NOMO-1 treated with dmso at 0.1 percent for 144 hours (cell line): ENCODE results near the gene VTI1A.

Experiments
- DNase-seq: peaks from one replicate; lab custom pipeline; 2025; ENCODE audit not compliant: unreplicated experiment; lab: John Stamatoyannopoulos, UW

The VTI1A gene

DNA sequence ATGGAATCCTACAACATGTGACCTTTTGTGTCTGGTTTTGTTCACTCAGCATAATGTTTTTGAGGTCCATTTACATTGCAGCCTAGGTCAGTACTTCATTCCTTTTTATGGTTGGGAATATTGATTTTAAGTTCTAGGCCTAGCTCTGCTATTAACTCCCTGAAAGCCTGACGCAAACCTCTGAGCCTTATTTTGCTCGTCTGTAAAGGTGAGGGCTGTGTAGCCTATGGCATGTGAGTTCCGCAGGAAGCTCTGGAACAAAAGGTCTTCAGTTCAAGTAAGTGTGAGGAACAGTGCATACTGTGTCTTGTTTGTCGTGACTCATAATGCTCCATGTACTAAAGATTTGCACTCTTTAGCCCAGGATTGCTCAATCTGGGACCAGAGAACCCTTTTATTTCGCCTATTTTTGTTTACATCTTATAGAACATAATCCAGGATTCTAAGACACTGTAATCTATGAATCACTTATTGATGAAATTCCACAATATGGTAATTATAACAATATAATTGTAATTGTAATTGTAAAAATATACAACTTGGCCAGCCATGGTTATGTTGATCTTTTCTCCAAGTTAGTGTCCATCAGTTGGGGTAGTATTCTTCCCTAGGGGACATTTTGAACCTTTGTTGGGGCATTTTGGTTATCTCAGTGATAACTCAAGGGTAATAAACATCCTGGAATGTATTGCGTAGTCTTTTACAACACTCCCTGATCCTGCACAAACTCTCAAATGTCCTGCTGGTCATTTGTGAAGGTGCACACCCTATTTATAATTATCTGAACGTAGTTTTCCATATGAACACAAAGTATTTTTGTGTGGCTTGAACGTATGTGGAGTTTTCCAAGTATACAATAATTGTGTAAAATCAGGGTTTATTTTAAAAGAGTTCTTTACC, 184.7 kb downstream of the VTI1A start:
- no peak for DNase-seq

GRCh38 chr10:112634096-112634830, 187.2 kb downstream of the VTI1A start:
- DNase-seq, result no peak

- DNase-seq, result no peak
Observed at GRCh38 chr10:112637901-112638300, 190.9 kb downstream of the VTI1A start.

DNA sequence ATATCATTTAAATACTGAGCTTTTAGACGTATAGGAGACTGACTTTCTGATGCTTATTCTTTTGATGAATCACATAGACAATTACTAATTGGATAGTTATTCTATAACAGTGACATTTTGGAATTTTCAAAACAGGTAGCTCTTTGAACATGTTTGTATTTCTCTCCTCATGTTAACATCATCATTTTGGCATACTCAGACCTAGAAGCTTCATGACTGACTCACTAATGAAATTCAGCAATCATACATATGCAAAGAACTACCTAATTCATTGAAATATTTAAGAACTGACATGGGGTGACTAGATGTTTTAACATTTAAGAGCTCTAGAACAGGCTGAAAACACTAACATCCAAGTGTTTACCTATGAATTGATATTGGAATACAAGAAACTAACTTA, 192.3 kb downstream of the VTI1A start:
- DNase-seq, result no peak

DNA sequence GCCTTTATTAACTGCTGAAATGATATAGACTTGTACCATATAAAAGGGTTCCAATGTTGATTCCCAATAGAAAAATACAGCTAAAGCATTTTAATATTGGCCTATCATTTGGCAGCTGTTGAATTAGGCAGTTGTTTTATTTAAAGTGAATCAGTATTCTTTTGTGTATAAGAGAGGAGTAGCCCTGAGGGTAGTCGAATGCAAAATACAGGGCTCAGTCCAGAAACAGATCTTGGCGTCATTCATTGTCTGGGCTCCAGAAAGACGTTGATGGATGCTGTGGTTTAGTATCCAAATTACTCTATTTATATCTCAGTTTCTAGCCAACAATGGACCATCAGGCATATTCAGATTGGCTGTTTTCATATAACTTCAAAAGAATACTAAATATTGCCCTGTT, 193.6 kb downstream of the VTI1A start:
- DNase-seq, result no peak

- DNase-seq, result no peak
Observed at GRCh38 chr10:112643600-112644264, 196.7 kb downstream of the VTI1A start.

DNA sequence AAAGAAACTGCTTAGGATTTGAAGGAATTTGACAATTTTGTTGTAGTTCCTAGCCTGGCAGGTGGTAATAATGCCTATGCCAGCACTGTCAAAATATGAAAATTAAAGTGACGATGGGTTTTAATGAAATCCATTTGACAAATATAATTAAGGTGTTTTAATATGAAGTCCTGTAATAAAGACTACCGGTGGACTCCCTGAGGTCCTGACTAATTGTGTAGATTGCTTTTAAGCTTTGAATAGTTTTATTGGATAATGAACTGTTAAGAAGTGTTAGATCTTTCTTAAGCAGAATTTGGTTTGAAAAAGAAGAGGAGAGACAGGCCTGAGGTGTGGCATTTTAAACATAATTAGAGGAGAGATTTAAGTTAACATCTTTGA, 197.2 kb downstream of the VTI1A start:
- no peak for DNase-seq

GRCh38 chr10:112649006-112649821, 202.2 kb downstream of the VTI1A start:
- no peak for DNase-seq

- DNase-seq, result no peak
Observed at GRCh38 chr10:112649822-112650152, 202.8 kb downstream of the VTI1A start.

GRCh38 chr10:112650588-112651030, 203.6 kb downstream of the VTI1A start:
- DNase-seq, result no peak

DNA sequence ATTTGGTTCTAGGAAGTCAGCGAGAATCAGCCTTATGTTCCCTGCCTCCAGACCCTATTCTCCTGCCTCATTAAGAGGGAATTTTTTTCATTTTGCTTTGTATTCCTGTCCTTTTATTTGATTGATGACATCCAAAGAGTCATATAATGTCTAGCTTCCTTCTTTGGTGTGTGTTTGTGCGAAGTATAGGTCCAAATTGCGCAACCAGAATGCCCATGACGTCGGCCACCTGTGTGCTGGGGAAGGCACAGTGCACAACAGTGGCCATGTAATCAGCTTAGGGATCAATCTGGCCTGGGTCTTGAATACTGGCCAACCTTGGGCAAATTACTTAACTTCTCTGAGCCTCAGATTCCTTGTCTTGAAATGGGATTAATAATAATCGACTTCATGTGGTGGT, 206.2 kb downstream of the VTI1A start:
- DNase-seq, result no peak

GRCh38 chr10:112653851-112654250, 206.8 kb downstream of the VTI1A start:
- DNase-seq, result no peak

- no peak for DNase-seq
Observed at GRCh38 chr10:112654794-112655193, 207.8 kb downstream of the VTI1A start.

GRCh38 chr10:112655722-112656121, 208.7 kb downstream of the VTI1A start:
- DNase-seq, result no peak

DNA sequence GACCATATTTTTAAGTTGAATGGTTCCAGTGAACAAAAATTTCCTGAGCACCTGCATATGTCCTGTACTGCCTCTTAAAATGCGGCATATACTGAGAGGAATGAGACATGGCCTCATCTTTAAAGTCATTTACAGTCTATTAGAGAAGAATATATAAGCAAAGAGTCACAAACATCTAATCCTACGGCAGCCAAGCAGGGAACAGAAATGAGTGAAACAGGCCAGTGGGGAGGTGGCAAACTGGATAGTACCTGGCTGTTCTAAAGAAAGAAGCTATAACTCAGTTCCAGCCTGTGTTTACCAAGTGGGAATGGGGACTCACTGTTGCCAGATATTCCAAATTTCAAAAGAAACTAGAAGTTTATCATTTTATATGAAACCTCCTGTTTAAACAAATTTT, 211.4 kb downstream of the VTI1A start:
- DNase-seq, result no peak

DNA sequence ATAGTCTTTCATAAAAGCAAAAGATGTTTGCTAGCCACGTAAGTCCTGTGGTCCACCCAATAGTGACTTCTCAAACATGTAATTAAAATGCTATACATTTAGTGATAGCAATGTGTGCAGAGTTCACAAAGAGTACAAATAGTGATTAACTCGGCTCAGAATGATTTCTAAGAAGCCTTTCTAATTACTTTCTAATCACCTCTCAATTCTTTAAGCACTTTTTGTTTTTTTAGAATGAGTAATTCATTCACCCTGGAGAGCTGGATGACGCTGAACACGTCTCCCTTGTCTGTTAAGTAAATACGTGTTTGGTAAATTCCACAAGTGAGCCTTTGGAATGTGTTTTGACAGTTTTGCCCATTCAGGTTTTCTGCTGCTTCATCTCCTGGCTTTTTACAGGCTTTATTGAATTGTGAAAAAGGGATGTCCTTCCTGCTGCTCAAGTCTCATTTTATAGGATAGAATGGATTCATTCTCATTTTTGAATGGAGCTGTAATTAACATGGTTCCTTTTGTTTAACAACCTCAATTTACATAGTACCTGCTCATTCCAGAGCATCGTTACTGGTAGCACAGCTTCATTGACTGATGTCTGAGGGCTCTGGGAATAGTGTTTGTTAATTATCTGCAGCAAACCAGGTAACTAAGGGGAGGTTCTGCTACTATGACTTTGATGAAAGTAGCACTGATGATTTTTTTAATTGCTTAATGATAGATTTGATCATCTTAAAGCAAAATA, 212.1 kb downstream of the VTI1A start:
- DNase-seq, result no peak

- DNase-seq, result no peak
Observed at GRCh38 chr10:112663234-112664125, 216.5 kb downstream of the VTI1A start.

DNA sequence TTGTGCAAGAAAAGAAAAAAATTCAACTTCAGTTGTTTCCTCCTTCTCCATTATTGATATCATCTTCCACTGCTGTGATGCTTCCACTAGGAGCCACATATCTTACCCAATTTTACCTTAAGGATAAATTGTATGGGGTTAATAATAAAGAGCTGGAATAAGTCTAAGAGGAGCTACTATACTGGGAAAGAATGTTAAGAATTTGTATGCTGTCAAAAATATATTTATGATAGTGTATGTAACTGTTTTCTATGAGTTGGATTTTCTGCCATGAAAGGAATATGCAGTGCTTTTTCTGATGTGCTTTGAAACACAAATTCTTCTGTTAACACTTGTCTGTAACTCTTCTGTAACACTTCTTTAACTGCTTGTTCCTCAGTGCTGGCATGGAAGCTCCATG, 219.1 kb downstream of the VTI1A start:
- DNase-seq, result no peak

DNA sequence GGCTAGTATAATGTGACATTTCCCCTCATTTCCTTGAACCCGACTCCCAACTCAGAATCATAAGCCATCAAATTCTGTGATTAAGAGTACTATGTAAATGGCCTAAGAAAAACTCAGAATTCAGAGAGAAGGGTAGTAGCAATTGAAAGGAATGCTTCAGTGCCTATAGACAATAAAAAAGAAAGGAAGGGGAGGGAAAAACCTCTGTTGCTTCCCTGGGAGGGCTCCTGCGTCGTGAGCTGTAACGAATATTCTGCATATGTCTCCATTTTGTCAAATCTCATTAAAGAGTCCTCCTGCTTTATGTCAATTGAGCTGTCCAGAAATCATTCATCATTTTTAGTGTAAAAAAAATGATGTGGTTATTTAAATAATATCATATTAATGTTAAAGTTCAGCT, 223.0 kb downstream of the VTI1A start:
- DNase-seq, result no peak
